NCI-H187 (cell line): ENCODE data around the gene SETBP1.
A peak's percentile ranks its signal among the peaks of the same experiment; 100 is the strongest.

Experiments used
- DNase-seq, 2 experiments: peaks; one replicate each; lab custom pipeline; 2025; lab: John Stamatoyannopoulos, UW

SETBP1 gene

GRCh38 chr18:44679056-44679913 lies 1.4 kb upstream of the SETBP1 start:
- DNase-seq = peak; percentile 57 to 78

GRCh38 chr18:44679914-44680272 lies 795 bp upstream of the SETBP1 start:
- peak in 1 of 2 experiments; percentile 19 for DNase-seq

GRCh38 chr18:44681076-44681970 lies 635 bp downstream of the SETBP1 start:
- no peak for DNase-seq

GRCh38 chr18:44682201-44682870 lies 1.6 kb downstream of the SETBP1 start:
- no peak for DNase-seq

GRCh38 chr18:44682871-44683221 lies 2.2 kb downstream of the SETBP1 start:
- DNase-seq = peak; percentile 10 to 31

GRCh38 chr18:44683556-44683955 lies 2.9 kb downstream of the SETBP1 start:
- no peak for DNase-seq

- no peak for DNase-seq
Observed at GRCh38 chr18:44685296-44685695, 4.6 kb downstream of the SETBP1 start.

- no peak for DNase-seq
Observed at GRCh38 chr18:44686156-44686555, 5.5 kb downstream of the SETBP1 start.

- DNase-seq = no peak
Observed at GRCh38 chr18:44687421-44687820, 6.7 kb downstream of the SETBP1 start.

- no peak for DNase-seq
Observed at GRCh38 chr18:44689736-44690135, 9.0 kb downstream of the SETBP1 start.

- no peak for DNase-seq
Observed at GRCh38 chr18:44691148-44691925, 10.6 kb downstream of the SETBP1 start.

GRCh38 chr18:44693030-44693784 lies 12.5 kb downstream of the SETBP1 start:
- DNase-seq = no peak

GRCh38 chr18:44695503-44695902 lies 14.8 kb downstream of the SETBP1 start:
- DNase-seq = no peak

GRCh38 chr18:44696892-44697291 lies 16.2 kb downstream of the SETBP1 start:
- DNase-seq = no peak

- DNase-seq = no peak
Observed at GRCh38 chr18:44697315-44697714, 16.6 kb downstream of the SETBP1 start.

- no peak for DNase-seq
Observed at GRCh38 chr18:44698518-44698917, 17.8 kb downstream of the SETBP1 start.

- no peak for DNase-seq
Observed at GRCh38 chr18:44699572-44700261, 19.0 kb downstream of the SETBP1 start.

- DNase-seq = no peak
Observed at GRCh38 chr18:44700652-44701051, 20.0 kb downstream of the SETBP1 start.

- no peak for DNase-seq
Observed at GRCh38 chr18:44701227-44701626, 20.5 kb downstream of the SETBP1 start.

- no peak for DNase-seq
Observed at GRCh38 chr18:44702594-44702993, 21.9 kb downstream of the SETBP1 start.
